GM12864 (cell line): Measurements from ENCODE around the gene CBLC.

Experiments used
- DNase-seq: peaks from one replicate; pipeline ENCODE4 v3.0.0-alpha.2; 2011; ENCODE audit warnings: low read depth
- H3K4me3 ChIP-seq: 2 replicates; pipeline ENCODE4 v1.5.1; 2011; ENCODE audit warnings: mild to moderate bottlenecking, low read depth, low read length, control low read depth
- CTCF ChIP-seq: IDR thresholded peaks from 2 replicates; pipeline ENCODE4 v1.5.1; 2011; ENCODE audit warnings: low read depth, mild to moderate bottlenecking, moderate library complexity, low read length, control low read depth, inconsistent platforms; ENCODE audit errors: missing control alignments

Gene CBLC

GRCh38 chr19:44799627-44800346 lies 22.1 kb downstream of the CBLC start:
- no peak for DNase-seq

GRCh38 chr19:44800461-44800860 lies 22.8 kb downstream of the CBLC start:
- peak; percentile 97 for TF ChIP-seq CTCF
- H3K4me3 ChIP-seq, result no peak overlapping the region
- DNase-seq, result peak; percentile 44

More at GRCh38 chr19:44799627-44800346, 22.1 kb downstream of the CBLC start:
- no peak for TF ChIP-seq CTCF
- H3K4me3 ChIP-seq, result no peak overlapping the region

GRCh38 chr19:44803442-44804428 lies 26.0 kb downstream of the CBLC start:
- TF ChIP-seq CTCF, result no peak
- no peak for DNase-seq
- no peak overlapping the region for H3K4me3 ChIP-seq

GRCh38 chr19:44806291-44806690 lies 28.6 kb downstream of the CBLC start:
- no peak overlapping the region for H3K4me3 ChIP-seq
- no peak for DNase-seq
- no peak for TF ChIP-seq CTCF

GRCh38 chr19:44807162-44807561 lies 29.5 kb downstream of the CBLC start:
- no peak for DNase-seq
- TF ChIP-seq CTCF, result no peak
- no peak overlapping the region for H3K4me3 ChIP-seq

- DNase-seq, result no peak
- no peak overlapping the region for H3K4me3 ChIP-seq
- TF ChIP-seq CTCF, result peak; percentile 25
Observed at GRCh38 chr19:44807652-44808462, 30.2 kb downstream of the CBLC start.
